TTC549 (cell line): Measurements from ENCODE around the gene ZNF569.
"Not testable (repeated sequence)": the region's sequence is repeated elsewhere in the genome, so short reads cannot be mapped to it uniquely, and the experiment has no call there.

Experiments used
- FAIRE-seq: peaks from 2 replicates; lab custom pipeline; 2012; peaks lifted over from hg19 to GRCh38; lab: Jason Lieb, UNC

The ZNF569 gene

DNA sequence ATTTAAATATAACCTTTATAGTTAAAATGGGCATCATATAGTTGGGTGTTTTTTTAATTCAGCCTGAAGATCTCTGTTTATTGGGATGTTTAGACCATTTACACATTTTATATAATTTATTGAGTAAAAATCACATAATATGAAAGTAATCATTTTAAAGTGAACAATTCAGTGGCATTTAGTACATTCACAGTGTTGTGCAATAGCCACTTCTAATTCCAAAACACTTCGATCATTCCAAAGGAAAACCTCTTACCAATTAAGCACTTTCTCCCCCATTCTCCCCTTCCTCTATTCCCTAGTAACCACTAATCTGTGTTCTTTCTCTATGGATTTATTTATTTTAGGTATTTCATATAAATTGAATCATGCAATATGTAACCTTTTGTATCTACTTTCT is 66.2 kb downstream of the ZNF569 start:
- FAIRE-seq, result no peak

DNA sequence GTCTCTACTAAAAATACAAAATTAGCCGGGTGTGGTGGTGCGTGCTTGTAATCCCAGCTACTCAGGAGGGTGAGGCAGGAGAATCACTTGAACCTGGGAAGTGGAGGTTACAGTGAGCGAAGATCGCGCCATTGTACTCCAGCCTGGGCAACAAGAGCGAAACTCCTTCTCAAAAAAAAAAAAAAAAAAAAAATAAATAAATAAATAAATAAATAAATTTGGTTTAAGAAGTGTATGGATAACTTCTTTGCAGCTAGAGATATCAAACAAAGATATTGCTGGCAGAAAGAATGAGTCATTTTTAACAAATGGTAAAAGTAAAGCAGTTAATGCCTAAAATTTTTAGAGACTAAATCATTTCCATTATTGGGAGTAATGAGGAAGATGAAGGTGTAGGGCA is 75.8 kb downstream of the ZNF569 start:
- FAIRE-seq, result not testable (repeated sequence)

DNA sequence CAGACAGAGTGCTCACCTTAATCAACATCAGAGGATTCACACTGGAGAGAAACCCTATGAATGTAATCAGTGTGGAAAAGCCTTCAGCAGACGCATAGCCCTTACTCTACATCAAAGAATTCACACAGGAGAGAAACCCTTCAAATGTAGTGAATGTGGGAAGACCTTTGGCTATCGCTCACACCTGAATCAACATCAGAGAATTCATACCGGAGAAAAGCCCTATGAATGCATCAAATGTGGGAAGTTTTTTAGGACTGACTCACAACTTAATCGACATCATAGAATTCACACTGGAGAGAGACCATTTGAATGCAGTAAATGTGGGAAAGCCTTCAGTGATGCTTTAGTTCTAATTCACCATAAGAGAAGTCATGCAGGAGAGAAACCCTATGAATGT is 78.0 kb downstream of the ZNF569 start:
- FAIRE-seq, result no peak

DNA sequence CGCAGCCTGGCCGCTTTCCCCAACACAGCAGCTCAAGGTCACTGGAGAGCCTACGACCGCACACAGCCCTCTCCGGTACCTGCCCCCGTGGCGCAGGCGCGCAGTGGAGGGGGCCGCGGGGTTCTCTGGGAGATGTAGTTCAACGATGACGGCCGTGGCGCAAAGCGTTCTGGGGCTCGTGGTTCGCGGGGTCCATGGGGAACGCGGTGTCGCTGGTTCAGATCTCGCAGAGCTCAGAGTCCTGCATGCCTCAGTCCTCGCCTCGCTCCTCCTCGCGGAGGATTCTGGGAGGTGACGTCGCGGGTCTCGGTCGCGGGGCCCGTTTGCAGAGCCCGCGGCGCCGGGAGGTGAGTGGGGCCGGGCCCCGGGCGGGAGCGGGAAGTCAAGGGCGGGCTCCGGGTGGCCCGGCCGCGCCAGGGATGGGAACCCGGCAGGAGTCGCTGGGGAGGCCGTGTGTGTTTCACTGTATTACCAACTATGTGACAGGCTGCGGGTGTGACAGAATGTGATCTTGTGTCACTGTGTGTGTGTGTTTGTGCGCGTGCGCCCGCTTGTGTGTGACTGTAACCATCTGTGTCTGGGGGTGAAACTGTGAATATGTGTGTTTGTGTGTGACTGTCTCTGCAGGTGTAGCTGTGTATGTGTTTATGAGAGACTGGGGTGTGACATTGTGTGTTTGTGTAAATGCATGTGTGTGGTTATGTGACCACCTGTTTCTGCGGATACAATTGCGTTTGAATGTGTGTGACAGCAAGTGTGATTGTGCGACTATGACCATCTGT is 96.2 kb downstream of the ZNF569 start, which contains the start of gene ZNF527:
ZNF527 (plus strand) TSS at position 220 of the 782 bp plus-strand sequence. CDS start 3,100 bp downstream, outside the sequence.
- peak; percentile 88 for FAIRE-seq

DNA sequence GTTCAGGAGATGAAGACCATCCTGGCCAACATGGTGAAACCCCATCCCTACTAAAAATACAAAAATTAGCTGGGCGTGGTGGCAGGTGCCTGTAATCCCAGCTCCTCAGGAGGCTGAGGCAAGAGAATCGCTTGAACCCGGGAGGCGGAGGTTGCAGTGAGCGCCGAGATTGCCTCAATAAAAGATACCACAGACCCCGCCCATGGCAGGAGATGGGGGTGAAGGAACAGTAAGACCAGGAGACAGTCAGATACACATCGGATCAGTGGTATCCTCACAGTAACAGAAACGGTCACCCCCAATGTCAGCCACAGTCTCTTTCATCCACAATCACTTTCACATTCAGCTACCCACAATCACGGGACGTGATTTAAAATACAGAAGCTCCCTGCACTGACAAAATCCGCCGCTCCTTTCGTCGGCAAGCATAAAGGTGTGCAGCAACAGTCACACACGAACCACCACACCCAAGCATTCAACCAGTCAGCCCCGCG is 96.8 kb downstream of the ZNF569 start:
- not testable (repeated sequence) for FAIRE-seq

DNA sequence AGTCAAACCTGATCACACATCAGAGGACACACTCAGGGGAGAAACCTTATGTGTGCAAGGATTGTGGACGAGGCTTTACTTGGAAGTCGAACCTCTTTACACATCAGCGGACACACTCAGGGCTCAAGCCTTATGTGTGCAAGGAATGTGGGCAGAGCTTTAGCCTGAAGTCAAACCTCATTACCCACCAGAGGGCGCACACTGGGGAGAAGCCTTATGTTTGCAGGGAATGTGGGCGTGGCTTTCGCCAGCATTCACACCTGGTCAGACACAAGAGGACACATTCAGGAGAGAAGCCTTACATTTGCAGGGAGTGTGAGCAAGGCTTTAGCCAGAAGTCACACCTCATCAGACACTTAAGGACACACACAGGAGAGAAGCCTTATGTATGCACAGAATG is 104.5 kb downstream of the ZNF569 start:
- FAIRE-seq, result no peak

DNA sequence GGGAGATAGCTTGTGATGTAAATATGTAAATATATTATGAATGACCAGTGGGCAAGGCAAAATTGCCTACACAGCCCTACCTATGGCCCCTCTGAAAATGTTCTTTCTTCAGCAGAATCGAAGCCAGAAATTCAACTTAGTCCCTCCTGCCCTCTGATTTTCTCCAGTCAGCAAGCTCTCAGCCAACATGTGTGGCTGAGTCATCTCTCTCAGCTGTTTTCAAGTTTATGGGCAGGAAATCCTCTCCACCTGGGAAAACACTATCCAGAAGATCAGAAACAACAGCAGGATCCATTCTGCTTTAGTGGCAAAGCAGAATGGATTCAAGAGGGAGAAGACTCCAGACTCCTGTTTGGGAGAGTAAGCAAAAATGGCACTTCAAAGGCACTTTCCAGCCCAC is 105.2 kb downstream of the ZNF569 start:
- FAIRE-seq, result no peak
